DMS 273 (cell line): Measurements from ENCODE around the gene MAP7D1.
"Not testable (repeated sequence)": the region's sequence is repeated elsewhere in the genome, so short reads cannot be mapped to it uniquely, and the experiment has no call there.

Source experiments
- DNase-seq: peaks from one replicate; lab custom pipeline; 2025; ENCODE audit not compliant: unreplicated experiment; lab: John Stamatoyannopoulos, UW

MAP7D1 gene

DNA sequence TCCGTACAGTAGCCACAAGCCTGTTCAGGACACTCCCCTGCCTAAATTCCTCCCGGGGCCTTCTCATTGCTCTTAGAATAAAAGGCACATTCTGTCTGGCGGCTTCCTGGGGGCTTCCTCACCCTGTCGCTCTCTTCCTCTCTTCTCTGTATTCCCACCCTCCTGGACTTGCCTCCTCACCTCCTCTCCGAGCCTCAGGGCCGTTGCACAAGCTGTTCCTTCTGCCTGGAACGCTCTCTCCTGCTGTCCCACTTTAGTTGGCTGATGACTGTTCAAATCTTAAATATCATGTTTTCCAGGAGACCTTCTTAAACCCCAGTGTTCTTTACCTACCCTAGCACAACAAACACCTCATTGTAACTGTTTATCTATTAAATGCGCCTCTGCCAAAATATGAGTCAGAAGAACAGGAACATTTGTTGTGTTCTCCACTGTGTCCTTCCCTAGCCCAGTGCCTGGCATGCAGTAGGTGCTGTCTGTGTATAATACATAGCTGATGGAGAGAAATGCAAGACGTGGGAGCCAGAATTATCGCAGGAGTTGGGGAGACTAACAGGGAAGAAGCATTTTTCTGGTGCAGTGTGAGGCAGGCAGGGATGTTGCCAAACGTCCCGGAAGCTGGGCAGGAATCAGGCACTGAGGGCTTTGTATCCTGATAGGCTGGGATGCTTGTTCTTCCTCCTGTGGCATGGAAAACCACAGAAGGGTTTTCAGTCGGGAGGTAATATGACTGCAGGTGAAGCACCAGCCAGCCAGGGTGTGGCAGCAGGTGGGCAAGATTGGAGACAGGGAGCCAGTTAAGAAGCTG is 44.2 kb downstream of the MAP7D1 start:
- DNase-seq = no peak

DNA sequence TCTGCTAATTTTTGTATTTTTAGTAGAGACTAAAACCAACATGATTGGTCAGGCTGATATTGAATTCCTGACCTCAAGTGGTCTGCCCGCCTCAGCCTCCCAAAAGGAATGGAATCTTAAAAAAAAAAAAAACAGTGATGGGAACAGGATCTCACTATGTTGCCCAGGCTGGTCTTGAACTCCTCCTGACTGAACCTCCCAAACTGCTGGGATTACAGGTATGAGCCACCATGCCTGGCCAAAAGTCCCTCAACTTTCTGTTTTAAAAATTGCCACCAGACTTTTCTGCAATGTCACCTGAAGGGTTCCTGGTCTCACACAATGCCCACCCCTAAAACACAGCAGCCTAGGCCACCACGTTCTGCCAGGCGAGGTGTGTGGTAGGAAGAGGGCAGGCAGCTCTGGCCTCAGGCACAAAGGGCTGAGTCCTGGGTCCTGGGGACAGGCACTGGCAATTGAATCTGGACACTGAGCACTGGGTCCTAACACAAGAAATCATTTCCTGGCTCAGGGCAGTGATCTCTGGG is 47.1 kb downstream of the MAP7D1 start:
- DNase-seq = no peak

DNA sequence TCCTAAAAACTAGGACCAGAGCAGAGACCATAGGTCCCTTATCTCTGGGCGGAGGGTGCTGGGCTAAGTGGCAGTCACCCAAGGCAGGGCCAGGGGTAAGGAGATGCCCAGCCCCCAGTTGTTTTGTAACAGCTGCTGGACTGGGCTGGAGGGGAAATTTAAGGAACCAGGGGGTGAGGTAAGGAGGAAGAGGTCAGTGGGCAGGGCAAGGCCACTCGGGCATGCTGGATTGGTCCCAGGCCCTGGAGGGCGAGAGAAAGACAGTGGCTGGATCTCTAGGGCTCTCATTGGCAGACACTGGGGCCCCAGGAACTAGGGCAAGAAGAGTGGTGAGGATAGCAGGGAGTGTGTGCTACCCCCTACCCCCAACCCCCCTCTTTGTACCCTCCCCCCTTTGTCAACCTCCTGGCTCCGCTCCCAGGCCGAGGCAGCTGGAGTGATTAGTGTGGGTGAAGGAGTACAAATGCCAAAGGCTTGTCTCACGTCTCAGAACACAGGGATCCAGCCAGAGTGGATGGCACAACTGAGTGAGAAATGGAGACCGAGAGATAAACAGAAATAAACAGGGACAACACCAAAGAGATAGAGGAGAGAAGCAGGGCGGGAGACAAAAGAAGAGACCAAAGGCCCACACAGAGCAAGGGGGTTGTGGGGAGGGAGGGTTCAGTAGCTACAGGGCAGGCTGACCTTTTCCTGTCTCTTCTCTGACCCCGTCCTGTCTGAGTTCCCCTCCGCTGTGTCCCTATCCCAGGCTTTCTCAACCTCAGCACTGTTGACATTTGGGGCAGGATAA is 47.8 kb downstream of the MAP7D1 start:
- DNase-seq = peak; percentile 90

DNA sequence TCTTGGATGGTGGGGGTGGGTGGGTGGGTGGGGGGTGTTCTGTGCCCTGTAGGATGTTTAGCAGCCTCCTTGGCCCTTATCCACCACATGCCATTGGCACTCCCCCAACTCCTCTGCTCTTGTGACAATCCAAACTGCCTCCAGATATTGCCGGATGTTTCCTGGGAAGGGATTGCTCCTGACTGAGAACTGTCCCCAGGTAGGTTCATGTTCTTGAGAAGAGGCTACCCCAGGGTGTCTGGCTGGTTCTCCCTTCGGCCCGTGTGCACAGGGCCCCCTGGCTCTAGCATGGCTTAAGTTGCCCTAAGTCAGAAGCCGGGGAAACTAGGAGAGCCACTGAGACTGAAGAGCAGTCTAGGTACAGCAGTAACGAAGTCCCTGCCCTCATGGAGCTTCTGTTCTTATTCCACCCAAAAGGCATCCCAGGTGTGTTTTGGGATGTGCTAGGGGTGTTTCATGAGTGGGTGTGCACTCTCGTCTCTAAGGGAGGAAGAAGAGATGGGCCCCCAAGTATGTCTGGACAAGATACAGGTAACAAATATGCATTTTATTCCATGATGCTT is 48.5 kb downstream of the MAP7D1 start:
- peak; percentile 79 for DNase-seq

DNA sequence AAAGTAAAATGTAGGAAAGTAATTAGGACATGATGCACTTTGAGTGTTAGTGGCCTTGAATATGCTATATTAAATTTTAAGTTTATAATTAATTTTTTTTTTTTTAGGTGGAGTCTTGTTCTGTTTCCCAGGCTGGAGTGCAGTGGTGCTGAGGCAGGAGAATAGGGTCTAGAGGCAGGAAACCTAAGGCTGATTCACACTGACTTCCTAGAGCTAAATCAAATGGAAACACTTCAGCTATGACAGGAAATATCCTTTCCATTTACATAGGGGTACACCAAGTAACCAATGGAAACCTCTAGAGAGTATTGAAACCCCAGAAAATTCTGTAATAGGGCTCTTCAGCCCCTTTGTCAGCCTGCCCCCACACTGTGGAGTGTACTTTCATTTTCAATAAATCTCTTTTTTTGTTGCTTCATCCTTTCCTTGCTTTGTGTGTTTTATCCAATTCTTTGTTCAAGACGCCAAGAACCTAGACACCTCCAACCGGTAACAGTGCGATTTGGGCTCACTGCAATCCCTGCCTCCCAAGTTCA is 50.4 kb downstream of the MAP7D1 start:
- DNase-seq = no peak

DNA sequence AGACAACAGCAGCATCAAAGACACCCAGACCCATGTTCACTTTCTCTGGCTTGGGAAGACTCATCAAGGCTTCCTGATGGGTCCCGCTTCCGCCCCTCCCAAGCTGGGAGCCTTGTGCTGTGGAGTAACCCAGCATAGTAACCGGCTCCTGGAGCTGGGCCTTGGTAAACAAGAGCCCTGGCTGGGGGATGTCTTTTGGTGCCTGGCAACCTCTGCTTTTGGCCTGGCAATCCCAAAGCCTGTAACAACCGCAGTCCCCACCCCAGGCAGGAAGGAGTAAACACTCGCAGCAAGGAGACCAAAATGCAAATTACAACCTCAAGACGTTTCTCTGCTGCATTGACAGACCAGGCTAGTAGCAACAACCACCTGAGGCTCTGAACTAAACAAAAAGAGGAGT is 51.4 kb downstream of the MAP7D1 start:
- peak; percentile 48 for DNase-seq

DNA sequence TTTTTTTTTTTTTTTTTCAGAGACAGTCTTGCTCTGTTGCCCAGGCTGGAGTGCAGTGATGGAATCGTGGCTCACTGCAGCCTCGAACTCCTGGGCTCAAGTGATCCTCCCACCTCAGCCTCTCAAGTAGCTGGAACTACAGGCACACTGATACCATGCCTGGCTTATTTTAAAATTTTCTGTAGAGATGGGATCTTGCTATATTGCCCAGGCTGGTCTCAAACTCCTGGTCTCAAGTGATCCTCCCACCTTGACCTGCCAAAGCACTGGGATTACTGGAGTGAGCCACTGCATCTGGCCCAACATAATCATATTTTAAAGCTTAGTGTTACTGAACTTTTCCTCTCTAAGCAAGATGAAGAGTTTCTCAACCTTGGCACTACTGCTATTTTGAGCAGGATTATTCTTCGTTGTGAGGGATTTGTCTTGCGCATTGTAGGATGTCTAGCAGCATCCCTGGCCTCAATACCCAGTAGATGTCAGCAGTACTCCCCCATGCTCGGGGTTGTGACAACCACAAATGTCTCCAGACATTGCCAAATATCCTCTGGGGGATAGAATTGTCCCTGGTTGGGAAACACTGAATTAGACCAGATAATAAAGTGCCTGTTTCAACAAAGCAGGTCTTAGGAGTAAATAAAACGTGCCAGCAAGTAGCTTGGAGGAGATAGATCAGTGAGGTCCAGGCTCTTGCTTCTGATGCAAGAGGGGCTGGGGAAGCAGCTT is 53.2 kb downstream of the MAP7D1 start:
- DNase-seq = no peak

DNA sequence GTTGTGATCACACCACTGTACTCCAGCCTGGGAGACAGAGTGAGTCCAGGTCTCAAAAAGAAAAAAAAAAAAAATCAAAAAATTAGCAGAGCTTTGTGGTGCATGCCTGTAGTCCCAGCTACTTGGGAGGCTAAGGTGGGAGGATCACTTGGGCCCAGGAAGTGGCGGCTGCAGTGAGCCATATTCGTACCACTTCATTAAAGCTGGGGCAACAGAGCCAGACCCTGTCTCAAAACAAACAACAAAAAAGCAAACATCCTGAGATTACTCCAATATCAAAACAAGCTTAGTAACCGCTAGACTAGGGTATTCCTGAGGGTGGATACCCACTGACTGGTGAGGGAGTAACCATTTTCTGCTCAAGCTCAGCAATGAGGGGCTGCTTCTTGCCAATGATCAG is 55.3 kb downstream of the MAP7D1 start:
- DNase-seq = no peak

DNA sequence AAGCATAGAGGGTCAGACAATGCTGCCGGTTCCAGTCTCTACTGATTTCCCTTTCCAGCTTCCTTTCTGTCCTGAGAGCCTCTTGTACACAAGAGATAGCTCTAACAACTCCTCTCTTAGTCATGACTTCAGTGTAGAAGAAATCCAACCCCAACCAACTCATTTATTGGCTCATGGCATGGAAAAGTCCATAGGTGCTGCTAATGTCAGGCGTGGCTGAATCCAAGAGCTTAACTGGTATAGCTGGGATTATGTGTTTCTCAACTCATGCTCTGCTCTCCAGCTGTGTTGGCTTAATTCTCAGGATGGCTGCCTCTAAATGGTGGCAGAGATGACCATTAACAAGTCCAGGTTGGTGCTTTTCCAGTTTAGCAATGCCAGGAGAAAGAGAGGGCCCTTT is 55.9 kb downstream of the MAP7D1 start:
- no peak for DNase-seq

DNA sequence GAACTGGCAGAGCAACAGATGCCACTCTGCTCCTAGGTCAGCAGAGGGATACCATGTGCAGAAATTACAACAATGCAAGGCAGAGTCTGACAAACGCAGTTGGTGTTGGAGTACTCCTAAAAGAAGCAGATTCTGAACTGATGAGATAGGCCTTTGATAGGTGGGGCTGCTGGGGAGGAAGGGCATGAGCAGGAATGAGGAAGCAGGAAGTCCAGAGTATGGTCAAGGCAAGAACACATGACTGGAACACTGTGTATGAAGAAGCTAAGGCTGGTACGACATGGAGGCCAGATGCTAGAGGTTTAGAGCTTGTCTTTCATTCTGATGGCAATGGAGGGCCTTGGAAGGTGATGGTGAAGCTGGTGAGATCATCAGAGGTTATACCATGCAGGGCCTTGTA is 56.8 kb downstream of the MAP7D1 start:
- DNase-seq = no peak

DNA sequence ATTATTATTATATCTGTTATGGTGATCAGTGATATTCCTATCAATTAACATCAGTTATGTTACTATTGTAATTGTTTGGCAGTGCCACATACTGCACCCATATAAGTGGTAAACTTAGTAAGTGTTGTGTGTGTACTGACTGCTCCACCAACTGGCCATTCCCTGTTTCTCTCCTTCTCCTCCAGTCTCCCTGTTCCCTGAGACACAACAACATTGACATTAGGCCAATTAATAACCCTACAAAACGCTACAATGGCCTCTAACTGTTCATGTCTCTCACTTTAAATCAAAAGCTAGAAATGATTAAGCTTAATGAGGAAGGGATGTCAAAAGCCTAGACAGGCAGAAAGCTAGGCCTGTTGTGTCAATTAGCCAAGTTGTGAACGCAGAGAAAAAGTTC is 61.7 kb downstream of the MAP7D1 start:
- DNase-seq = peak; percentile 48

DNA sequence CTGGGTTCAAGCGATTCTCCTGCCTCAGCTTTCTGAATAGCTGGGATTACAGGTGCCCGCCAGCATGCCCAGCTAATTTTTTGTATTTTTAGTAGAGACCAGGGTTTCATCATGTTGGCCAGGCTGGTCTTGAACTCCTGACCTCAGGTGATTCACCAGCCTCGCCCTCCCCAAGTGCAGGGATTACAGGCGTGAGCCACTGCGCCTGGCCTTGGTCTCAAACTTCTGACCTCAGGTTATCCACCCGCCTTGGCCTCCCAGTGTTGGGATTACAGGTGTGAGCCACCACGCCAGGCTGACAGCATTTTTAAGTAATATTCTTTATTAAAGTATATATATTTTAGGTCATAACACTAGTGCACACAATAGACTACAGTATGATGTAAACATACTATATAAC is 65.9 kb downstream of the MAP7D1 start:
- not testable (repeated sequence) for DNase-seq

DNA sequence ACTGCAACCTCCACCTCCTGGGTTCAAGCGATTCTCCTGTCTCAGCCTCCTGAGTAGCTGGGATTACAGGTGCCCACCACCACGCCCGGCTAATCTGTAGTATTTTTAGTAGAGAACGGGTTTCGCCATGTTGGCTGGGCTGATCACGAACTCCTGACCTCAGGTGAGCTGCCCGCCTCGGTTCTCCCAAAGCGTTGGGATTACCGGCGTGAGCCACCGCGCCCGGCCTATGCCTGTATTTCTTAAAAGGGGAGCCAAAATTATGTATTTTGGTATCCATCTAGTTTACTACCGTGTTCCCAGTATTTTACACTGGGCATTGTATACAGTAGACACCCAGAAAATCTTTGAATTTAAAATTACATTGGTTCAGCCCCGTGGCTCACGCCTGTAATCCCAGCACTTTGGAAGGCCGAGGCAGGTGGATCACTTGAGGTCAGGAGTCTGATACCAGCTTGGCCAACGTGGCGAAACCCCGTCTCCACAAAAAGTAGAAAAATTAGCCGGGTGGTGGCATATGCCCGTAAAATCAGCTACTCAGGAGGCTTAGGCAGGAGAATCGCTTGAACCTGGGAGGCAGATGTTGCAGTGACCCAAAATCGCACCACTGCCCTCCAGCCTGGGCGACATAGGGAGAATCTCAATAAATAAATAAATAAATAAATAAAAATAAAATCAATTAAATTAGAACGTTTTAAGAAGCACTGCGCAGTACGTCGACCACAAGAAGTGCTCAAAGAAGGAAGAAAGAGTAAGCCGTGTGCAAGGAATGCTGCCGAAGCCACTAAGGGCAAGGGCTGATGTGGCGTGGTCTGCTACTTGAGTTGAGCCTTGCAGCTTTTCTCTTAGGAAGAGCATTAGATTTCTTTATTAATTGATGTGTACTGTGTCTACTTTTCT is 66.8 kb downstream of the MAP7D1 start:
- no peak for DNase-seq

DNA sequence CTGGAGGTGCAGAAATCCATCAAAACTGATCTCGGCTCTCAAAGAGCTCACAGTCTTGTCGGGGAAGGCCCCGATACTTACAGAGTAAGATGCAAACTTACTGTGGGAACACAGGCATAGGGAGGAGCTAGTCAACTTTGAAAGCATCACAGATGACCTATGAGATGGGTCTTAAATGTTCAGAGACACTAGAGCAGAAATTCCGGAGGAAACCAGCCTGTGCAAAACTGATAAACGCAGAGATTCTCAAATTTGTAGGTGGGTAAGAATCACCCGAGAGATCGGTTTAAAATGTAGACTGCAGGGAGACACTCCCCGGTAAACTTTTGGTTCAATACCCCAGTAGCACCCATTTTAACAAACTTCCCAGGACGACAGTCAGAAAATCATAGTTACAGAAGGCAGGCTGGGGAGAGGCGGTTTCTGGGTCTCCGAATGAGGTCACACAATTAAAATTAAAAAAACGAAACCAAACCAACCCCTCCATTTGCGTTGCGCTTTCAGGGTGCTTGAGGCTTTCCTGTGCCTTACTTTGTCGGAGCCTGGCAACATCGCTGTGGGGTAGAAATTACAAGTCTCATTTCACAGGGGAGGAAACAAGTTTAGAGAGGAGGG is 67.5 kb downstream of the MAP7D1 start:
- peak; percentile 61 for DNase-seq

DNA sequence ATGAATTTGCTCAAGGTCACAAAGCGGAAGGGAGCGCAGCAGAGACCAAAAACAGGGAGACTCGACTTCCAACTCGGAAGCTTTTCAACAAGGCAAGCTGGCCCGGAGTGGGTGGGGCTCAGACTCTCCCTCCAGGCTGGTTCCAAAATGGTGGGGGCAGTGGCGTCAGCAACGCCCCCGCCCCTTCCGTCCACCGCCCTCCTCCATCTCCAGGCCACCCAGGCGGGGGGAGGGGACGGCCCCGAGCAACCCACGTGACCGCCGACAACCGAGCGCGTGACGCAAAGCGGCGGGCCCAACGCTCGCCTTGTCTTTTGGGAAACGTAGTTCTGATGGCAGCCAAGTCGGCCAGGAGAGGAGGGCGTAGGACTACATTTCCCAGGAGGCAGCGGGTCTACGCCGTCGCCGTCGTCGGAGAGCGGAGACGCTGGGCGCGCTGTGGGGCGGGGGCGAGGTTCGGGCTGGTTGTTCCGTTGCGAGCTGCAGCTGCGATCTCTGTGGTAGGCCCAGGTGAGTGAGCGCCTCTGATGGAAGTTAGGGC is 68.1 kb downstream of the MAP7D1 start, which contains the start of gene THRAP3:
THRAP3 (plus strand) TSS at position 448 of the 541 bp plus-strand sequence. CDS start 58,121 bp downstream, outside the sequence.
- DNase-seq = peak; percentile 100

DNA sequence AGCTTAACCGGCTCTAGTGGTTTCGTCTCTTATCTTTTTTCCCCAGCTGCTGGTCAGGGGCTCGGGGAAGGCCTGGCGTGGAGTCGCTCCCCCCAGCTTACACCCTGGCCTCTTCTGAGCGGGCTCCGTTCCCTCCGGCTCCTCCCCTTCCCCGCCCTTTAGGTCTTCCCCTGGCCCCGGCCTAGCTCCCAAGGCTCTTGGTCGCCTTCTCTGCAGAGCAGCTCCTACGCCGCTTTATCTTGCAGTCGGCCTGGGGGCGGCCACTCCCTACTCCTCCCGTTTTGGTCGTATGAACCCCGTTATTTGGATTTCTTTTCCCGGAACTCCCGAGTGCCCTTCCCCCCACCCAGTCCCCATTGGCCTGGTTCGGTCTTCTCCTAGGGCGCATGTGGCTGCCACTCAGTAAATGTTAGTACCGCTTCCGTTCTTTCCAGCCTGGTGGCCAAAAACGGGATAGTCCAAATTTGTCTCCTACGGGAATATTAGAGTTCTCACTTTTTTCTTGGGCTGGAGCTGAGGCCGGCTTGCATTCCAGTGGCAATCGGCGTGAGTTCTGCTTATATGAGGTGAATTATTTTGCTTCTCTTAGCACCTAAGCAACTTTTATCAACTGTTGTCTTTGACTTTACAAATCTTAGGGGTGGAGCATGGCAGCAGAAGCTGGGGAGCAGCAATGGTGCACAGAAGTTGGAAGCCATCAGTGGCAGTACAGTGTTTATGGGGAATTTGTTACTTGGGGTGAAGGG is 68.8 kb downstream of the MAP7D1 start:
- DNase-seq = peak; percentile 95

DNA sequence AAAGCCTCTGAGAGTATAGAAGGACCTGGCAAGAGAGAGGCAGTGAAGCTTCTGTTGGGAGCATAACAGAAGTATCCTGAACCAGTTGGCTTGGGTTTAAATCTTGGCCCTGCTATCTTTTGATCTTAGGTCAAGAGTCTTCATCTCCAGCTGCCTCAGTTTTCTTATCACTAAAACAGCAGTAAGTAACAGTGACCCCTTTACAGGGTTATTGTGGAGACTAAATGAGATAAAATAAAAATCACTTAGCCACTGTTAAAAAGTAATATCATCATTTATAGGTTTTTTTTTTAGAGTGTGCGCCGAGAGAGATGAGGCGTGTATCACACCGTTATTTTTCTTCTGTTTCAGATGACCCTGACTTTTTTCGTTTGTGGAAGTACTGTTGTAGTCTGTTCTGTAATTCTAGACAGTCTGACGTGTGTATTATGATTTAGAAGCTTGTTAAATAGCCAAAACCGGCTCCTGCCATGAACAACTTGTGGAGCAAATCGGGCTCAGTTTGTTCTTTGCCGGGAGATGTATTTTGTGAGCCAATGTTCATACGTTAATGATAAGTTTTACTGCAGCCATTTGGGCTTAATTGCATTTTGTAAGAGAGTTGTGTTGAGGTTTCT is 69.4 kb downstream of the MAP7D1 start:
- DNase-seq = peak; percentile 47

DNA sequence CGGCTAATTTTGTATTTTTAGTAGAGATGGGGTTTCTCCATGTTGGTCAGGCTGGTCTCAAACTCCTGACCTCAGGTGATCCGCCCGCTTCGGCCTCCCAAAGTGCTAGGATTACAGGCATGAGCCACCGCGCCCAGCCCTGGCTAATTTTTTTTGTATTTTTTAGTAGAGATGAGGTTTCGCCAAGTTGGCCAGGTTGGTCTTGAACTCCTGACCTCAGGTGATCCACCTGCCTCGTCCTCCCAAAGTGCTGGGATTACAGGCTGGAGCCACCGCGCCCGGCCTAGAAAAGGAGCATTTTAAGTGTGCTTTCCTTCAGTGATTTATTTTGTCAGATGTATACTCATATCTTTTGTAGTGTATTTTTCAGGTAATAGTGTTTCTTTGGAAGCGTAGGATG is 74.3 kb downstream of the MAP7D1 start:
- not testable (repeated sequence) for DNase-seq
